K562 (cell line): ENCODE measurements around the gene PTGES3L.

Source experiments
- ARID1B ChIP-seq: fragments of 450-650 bp; IDR thresholded peaks from 2 replicates; pipeline ENCODE4 v1.6.1; 2016; ENCODE audit warnings: antibody characterized with exemption, mild to moderate bottlenecking, inconsistent platforms
- CBFB ChIP-seq: sonication (generic); formaldehyde crosslinking; IDR thresholded peaks from 2 replicates; pipeline ENCODE4 v1.4.0; 2020; ENCODE audit warnings: mild to moderate bottlenecking, missing genetic modification reagents
- CTCF ChIP-seq, 3 experiments: IDR thresholded peaks in 2 of 3; conservative IDR thresholded peaks in 1 of 3; 2 replicates each; pipeline ENCODE4 v1.5.1; 2011 to 2012; ENCODE audit warnings: low read length in 3 of 3, mild to moderate bottlenecking in 3 of 3, control low read depth in 2 of 3, improper control_type of control experiment in 1 of 3, inconsistent platforms in 1 of 3, low read depth in 1 of 3, mixed read lengths in 1 of 3, moderate library complexity in 1 of 3; ENCODE audit not compliant: insufficient read depth in 2 of 3
- E2F1 ChIP-seq: sonication (generic); formaldehyde crosslinking; IDR thresholded peaks from 2 replicates; pipeline ENCODE4 v1.8.1; 2023; ENCODE audit warnings: mild to moderate bottlenecking, missing genetic modification reagents, moderate library complexity
- JUN ChIP-seq, 2 experiments: sonication (generic) in 1 of 2; formaldehyde crosslinking in 1 of 2; IDR thresholded peaks; 2 replicates each; pipeline versions ENCODE4 v1.6.1 to v1.8.0; 2012 to 2022; ENCODE audit warnings: borderline replicate concordance in 2 of 2, mild to moderate bottlenecking in 2 of 2, improper control_type of control experiment in 1 of 2, low read depth in 1 of 2, low read length in 1 of 2, missing genetic modification reagents in 1 of 2
- LEF1 ChIP-seq: fragments of 450-650 bp; IDR thresholded peaks from 2 replicates; pipeline ENCODE4 v1.6.1; 2016; ENCODE audit warnings: mild to moderate bottlenecking
- MAX ChIP-seq: sonication (generic); formaldehyde crosslinking; IDR thresholded peaks from 2 replicates; pipeline ENCODE4 v1.9.0; 2022; ENCODE audit warnings: mild to moderate bottlenecking, missing genetic modification reagents
- NFRKB ChIP-seq: fragments of 450-650 bp; IDR thresholded peaks from 2 replicates; pipeline ENCODE4 v1.6.1; 2016; ENCODE audit warnings: low read depth
- RFX5 ChIP-seq: IDR thresholded peaks from 2 replicates; pipeline ENCODE4 v1.6.1; 2011; ENCODE audit warnings: low read depth, mild to moderate bottlenecking, improper control_type of control experiment, low read length
- ZNF239 ChIP-seq: fragments of 250-450 bp; sonication (Bioruptor Pico); IDR thresholded peaks from 2 replicates; pipeline ENCODE4 v1.4.0; 2020; ENCODE audit warnings: mild to moderate bottlenecking

GRCh38 chr17:42920106-42920900, 59.6 kb downstream of the PTGES3L start:
- TF ChIP-seq CTCF (IDR thresholded peaks at IDR 0.05 in 2 of 3, conservative IDR thresholded peaks at IDR 0.05 in 1 of 3; ENCODE audit: insufficient read depth in 2 of 3, low read depth in 1 of 3, low read length in 3 of 3), result no peak
- TF ChIP-seq CBFB (CRISPR knock-in tag), result no peak
- TF ChIP-seq LEF1, result no peak
- TF ChIP-seq RFX5, result no peak
- TF ChIP-seq ZNF239 (CRISPR knock-in tag), result no peak
- TF ChIP-seq MAX, result no peak
- no peak for TF ChIP-seq NFRKB
- no peak for TF ChIP-seq E2F1 (CRISPR knock-in tag)
- no peak for TF ChIP-seq JUN (IDR thresholded peaks at IDR 0.05; ENCODE audit: borderline replicate concordance, low read depth, low read length)
- no peak for TF ChIP-seq JUN (CRISPR knock-in tag; IDR thresholded peaks at IDR 0.05; ENCODE audit: borderline replicate concordance)
- TF ChIP-seq ARID1B, result no peak
